Renal cortex interstitium (tissue), 11 donors: Measurements from ENCODE around the gene LPCAT1. TPM values are rescaled to one million over a fixed set of nuclear protein-coding genes. Genes with fewer than 3 reads are reported as not detected.

Experiments
- DNase-seq, 11 donors: peaks; one replicate each; pipeline ENCODE4 v3.0.0-alpha.2; 2013; ENCODE audit warnings: low read depth in 9 of 11, low spot score in 4 of 11; ENCODE audit errors: extremely low read depth in 1 of 11
- polyA plus RNA-seq, 3 donors: library from polyadenylated mRNA; unstranded; fragments of 120-200 nt; gene quantifications; one replicate each; pipeline ENCODE4 v1.2.1, GENCODE V29; 2013; ENCODE audit not compliant: insufficient read length in 3 of 3

LPCAT1 gene
- polyA plus RNA-seq, 3 donors: 43.8 to 51.3 (median 45.4) TPM

- no peak for DNase-seq
Measured at GRCh38 chr5:1442222-1443145, 81.3 kb downstream of the LPCAT1 start.

GRCh38 chr5:1441166-1441865 lies 82.4 kb downstream of the LPCAT1 start:
- DNase-seq: no peak

- no peak for DNase-seq
Measured at GRCh38 chr5:1440098-1440493, 83.7 kb downstream of the LPCAT1 start.

- no peak for DNase-seq
Measured at GRCh38 chr5:1439388-1440097, 84.2 kb downstream of the LPCAT1 start.

- no peak for DNase-seq
Measured at GRCh38 chr5:1438871-1439270, 84.9 kb downstream of the LPCAT1 start.

GRCh38 chr5:1437876-1438559 lies 85.7 kb downstream of the LPCAT1 start:
- DNase-seq: no peak

GRCh38 chr5:1437226-1437829 lies 86.4 kb downstream of the LPCAT1 start:
- no peak for DNase-seq

- no peak for DNase-seq
Measured at GRCh38 chr5:1436681-1437080, 87.1 kb downstream of the LPCAT1 start.

GRCh38 chr5:1436036-1436435 lies 87.7 kb downstream of the LPCAT1 start:
- DNase-seq: no peak

- DNase-seq: no peak
Measured at GRCh38 chr5:1435369-1435768, 88.4 kb downstream of the LPCAT1 start.

GRCh38 chr5:1432296-1432695 lies 91.5 kb downstream of the LPCAT1 start:
- no peak for DNase-seq

GRCh38 chr5:1431896-1432295 lies 91.9 kb downstream of the LPCAT1 start:
- DNase-seq: no peak

GRCh38 chr5:1431021-1431811 lies 92.5 kb downstream of the LPCAT1 start:
- no peak for DNase-seq

GRCh38 chr5:1430121-1430795 lies 93.5 kb downstream of the LPCAT1 start:
- DNase-seq: no peak

- no peak for DNase-seq
Measured at GRCh38 chr5:1429496-1429895, 94.3 kb downstream of the LPCAT1 start.

GRCh38 chr5:1429066-1429465 lies 94.7 kb downstream of the LPCAT1 start:
- DNase-seq: no peak

GRCh38 chr5:1428107-1428506 lies 95.7 kb downstream of the LPCAT1 start:
- DNase-seq: no peak

GRCh38 chr5:1424716-1425115 lies 99.0 kb downstream of the LPCAT1 start:
- no peak for DNase-seq
